Activated CD4-positive, alpha-beta T cell treated with anti-CD3 and anti-CD28 coated beads, Interleukin-2, amount 50 U/mL, for 4 hours (primary cell): ENCODE results near the gene TM2D3.

Source experiments
- DNase-seq, 2 experiments: peaks; one replicate each; pipeline ENCODE4 v3.0.0-alpha.2; 2020

The TM2D3 gene

GRCh38 chr15:101599091-101599490 is 53.1 kb downstream of the TM2D3 start:
- DNase-seq = no peak

- DNase-seq = no peak
Measured at GRCh38 chr15:101597360-101597928, 54.7 kb downstream of the TM2D3 start.

GRCh38 chr15:101596633-101597032 is 55.5 kb downstream of the TM2D3 start:
- DNase-seq = no peak
